B cell (primary cell): ENCODE results near the gene RPP40.

ENCODE experiments used
- CTCF ChIP-seq: fragments of 200-600 bp; IDR thresholded peaks from one replicate; pipeline ENCODE4 v1.8.0; 2022; ENCODE audit warnings: antibody characterized with exemption, mild to moderate bottlenecking
- EZH2 ChIP-seq: IDR thresholded peaks from 2 replicates; pipeline ENCODE4 v1.6.1; 2012; ENCODE audit warnings: borderline replicate concordance, low read depth, mild to moderate bottlenecking, moderate library complexity, low read length; ENCODE audit not compliant: insufficient read depth, poor library complexity, severe bottlenecking

GRCh38 chr6:5050009-5050408 is 46.2 kb upstream of the RPP40 start:
- no peak for TF ChIP-seq CTCF
- TF ChIP-seq EZH2: no peak
